GM18519 (cell line): ENCODE data around the gene OLFML3.
A peak's percentile ranks its signal among the peaks of the same experiment; 100 is the strongest.

ENCODE experiments used
- ATAC-seq: cut with Tn5 transposase; IDR thresholded peaks from one replicate; pipeline ENCODE4 v1.9.1; 2021; ENCODE audit warnings: mild to moderate bottlenecking, moderate library complexity; ENCODE audit not compliant: unreplicated experiment, low FRiP score

Gene OLFML3

GRCh38 chr1:113978863-113979702 is at the start of gene OLFML3:
Gene OLFML3 (plus strand): TSS chr1:113979474. CDS start chr1:113979517, 43 bp downstream.
- ATAC-seq: no peak

- peak; percentile 8 for ATAC-seq
These were observed 49.4 kb upstream of the OLFML3 start for GRCh38 chr1:113929750-113930498.

DNA sequence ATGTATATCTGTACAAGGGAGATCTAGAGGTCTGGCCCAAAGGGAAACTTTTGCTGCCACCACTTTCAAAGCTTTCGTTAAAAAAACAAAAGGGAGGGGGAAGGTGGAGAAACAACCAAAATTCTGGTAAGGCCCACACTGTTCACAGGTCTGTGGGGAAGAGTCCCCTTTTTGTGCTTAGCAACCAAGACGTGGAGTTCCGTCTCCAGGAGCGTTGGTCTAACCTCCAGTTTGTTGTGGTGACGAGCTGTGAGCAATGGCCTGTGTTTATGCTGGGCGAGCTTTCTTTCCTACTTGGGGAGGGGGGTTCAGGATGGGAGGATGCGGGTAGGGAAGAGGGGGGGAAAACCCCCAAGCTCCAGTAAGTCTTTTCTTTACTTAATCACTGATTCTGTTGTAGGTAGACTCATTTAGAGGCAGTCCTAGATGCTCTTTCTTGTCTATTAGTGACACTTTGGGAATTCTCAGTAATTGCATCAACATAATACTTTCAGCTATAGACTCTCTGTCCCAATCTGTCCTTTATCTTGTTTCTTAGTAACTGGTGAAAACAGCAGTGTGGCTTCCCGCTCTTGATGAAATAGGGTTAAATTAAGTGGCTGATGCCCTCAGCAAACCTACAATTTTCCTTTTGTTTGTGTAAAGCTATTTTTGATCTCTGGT is 48.6 kb upstream of the OLFML3 start:
- peak; percentile 29 for ATAC-seq

- no peak for ATAC-seq
These were observed 47.8 kb upstream of the OLFML3 start for GRCh38 chr1:113931451-113931851.

DNA sequence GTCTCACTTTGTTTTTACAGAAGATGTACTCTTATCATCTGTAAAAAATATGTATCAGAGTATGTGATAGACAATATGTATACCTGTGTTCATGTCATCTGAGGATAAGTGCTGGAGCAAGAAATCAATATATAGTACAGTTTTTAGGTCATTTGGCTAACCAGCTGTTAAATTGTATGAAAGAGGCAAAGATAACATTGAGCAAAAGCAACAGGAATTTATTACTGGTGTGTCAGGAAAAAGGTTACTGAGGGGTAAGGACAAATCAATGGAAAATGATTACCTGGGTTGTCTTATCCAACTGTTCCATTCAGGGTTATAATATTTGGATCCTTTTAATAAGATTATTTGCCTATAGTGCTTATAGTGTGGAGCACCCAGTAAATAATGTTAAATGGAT is 45.3 kb upstream of the OLFML3 start:
- ATAC-seq: no peak

DNA sequence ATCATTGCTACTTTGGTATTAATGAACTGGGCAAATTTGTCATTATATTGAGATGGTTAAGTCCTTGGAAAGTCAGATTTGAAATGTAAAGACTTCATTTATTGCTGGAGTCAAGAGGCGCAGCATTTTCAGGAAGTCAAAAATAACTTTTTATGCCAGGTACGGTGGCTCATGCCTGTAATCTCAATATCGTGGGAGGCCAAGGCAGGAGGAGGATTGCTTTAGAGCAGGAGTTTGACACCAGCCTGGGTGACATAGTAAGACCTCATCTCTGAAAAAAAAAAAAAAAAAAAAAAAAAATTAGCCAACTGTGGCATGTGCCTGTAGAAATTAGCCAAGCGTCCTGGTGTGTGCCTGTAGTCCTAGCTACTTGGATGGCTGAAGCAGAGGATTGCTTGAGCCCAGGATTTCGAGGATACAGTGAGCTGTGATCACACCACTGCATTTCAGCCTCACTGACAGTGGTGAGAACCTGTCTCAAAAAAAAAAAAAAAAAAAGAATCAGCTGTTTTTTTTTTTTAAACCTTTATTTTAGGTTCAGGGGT is 44.7 kb upstream of the OLFML3 start:
- ATAC-seq: no peak

DNA sequence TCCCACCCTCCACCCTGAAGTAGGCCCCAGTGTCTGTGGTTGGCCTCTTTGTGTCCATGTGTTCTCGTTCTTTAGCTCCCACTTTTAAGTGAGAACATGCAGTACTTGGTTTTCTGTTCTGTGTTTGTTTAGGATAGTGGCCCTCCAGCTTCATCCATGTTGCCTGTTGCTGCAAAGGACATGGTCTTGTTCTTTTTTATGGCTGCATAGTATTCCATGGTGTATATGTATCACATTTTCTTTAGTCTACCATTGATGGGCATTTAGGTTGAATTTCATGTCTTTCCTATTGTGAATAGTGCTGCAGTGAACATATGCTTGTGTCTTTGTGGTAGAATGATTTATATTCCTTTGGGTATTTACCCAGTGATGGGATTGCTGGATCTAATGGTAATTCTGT is 44.1 kb upstream of the OLFML3 start:
- no peak for ATAC-seq

- ATAC-seq: no peak
These were observed 43.3 kb upstream of the OLFML3 start for GRCh38 chr1:113935970-113936369.

- no peak for ATAC-seq
These were observed 42.1 kb upstream of the OLFML3 start for GRCh38 chr1:113937146-113937545.

- ATAC-seq: no peak
These were observed 41.1 kb upstream of the OLFML3 start for GRCh38 chr1:113938192-113938591.

- no peak for ATAC-seq
These were observed 38.7 kb upstream of the OLFML3 start for GRCh38 chr1:113940365-113941244.

DNA sequence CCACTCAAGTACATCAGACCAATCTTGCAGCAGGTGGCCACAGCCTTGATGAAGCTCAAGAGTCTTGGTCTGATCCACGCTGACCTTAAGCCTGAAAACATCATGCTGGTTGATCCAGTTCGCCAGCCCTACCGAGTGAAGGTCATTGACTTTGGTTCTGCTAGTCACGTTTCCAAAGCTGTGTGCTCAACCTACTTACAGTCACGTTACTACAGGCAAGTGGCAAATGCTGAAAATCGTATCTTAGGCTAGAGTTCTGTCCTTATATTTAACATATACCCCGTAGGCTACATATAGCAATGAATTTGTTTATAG is 38.1 kb upstream of the OLFML3 start:
- ATAC-seq: no peak

DNA sequence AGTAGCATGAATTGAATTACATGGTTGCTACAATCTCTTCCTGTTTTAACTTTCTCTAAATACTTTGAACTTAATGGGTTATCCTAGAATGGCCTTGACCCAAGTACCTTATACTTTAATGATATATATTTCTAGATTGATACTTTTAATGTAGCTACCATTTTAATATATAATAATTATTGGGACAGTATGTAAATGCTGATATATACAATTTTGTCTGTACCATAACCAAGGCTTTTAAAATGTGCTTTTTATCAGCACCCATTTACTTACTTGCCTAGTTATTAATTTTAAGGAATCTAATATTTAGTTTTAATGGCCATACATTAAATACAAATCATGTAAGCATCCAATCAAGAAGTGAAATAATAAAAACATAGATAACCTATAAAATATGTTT is 36.7 kb upstream of the OLFML3 start:
- no peak for ATAC-seq

DNA sequence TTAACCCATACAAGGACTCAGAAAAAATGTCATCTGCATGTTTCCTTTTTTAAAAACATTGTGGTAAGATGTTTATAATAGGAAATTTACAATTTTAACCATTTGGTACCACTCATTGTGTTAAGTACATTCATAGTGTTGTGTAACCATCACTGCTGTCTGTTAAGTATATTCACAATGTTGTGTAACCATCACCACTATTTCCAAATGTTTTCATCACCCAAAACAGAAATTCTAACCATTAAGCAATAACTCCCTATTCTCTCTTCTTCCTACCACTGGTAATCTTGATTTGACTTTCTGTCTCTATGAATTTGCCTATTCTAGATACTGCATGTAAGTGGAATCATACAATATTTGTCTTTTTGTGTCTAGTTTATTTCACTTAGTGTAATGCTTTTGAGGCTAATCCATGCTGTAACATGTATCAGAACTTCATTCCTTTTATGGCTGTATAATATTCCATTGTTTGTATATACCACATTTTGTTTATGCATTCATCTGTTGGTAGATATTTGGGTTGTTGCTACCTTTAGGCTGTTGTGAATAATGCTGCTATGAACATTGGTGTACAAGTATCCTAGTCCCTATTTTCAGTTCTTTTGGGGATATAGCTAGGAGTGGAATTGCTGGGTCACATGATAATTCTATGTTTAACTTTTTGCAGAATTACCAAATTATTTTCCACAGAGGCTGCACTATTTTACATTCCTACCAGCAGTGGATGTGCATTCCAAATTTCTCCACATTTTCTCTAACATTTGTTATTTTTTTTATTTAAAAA is 36.1 kb upstream of the OLFML3 start:
- ATAC-seq: no peak

GRCh38 chr1:113945329-113945728 is 33.9 kb upstream of the OLFML3 start:
- no peak for ATAC-seq

DNA sequence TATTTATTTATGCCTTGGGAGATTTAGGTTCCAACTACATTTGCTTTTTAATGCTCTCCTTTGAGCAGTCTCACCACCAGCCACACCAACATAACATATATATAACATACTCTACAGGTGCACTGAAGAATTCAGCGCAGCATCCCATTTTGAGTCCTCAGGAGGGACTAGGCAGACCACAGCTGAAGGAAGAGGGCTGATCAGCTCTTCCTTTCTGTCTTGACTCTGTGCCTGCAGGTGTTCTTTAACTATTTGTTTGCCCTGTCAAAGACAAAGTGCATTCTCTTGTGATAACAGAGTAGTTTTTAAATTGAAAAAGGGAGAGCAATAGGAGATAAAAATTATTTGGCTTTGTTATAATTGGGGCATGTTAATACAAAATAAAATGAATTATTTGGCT is 33.2 kb upstream of the OLFML3 start:
- ATAC-seq: no peak

DNA sequence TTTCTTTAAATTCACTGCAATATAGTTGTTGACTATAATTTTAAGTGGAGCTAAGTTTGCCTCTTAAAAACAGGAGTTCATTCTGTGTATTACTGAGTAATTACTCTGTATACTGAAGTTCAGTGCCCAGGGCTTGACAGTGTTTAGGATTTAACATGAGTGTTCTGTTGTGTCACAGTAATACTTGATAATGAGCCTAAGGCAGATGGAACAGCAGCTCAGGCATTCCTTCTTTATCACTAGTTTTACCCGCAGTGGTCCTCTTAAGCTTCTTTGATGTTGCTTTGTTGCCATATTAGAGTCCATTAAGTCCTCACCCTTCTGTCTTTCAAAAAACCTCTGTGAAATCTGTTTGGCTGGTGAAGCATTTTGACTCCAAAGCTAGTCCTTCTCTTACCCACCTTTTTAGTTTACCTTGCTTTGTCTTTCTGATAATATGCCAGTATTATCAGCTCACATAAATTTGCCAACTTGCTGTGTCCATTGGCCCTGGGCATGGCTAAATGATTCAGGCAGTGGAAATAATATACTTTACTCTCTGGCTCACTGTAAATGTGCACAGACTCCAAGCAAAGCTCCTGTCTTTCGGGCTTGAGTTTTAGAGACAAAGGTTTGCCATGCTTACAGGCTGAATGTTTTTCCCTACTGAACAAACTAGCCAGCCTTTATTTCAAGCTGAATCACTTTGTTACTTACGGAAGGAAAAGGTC is 32.4 kb upstream of the OLFML3 start:
- no peak for ATAC-seq

DNA sequence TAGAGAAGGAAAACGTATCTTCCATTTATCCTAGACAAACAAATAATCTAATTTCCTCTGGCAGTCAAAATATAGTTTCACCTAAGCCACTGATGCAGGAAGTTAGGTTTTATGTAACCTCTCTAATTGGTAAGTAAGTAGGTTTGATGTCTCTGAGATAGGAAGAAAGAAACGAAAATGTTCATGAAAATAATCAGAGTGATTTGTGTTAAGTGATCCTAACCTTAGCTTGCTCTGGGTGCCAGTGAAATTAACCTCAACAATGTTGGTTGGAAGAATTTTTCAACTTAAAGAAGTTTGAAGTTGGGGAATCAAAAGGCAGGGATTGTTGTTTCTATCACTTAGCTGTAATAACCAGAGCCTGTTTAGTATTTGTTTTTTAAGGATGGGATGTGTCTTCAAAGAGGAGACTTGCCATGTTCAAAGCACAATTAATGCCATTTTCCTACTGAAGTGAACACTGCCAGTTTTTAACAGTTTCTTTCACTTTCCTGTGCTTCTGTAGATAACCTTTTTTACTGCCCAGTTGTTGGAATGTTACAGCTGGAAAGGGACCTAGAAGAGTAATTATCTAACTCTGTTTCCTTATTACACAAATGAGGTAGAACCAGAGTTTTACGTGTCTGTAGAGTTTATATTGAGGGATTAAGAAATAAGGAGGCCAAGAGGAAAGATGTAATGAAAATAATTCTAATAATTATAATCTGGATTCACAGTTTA is 31.7 kb upstream of the OLFML3 start:
- no peak for ATAC-seq
